ENCODE measurements around the gene CIAO2A.

The CIAO2A gene

DNA sequence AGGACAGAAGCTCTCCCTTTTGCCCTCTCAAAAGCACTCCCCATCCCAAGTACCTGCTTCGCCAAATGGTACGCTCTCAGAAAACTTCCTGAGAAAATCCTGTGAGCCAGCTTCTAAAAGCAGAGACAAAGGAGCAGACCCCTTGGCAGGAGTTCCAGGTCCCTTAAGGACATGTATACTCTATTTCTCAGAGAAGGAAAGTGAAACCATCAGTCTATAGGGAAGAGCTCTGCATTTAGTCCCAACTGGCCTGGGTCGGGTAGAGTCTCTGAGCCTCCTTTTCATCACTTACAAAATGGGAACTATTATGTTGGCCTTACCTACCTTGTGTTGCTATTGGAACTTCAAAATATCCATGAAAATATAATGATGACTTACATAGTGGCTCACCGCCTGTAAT, 67.0 kb downstream of the CIAO2A start:
- TF ChIP-seq, protein P1, sequence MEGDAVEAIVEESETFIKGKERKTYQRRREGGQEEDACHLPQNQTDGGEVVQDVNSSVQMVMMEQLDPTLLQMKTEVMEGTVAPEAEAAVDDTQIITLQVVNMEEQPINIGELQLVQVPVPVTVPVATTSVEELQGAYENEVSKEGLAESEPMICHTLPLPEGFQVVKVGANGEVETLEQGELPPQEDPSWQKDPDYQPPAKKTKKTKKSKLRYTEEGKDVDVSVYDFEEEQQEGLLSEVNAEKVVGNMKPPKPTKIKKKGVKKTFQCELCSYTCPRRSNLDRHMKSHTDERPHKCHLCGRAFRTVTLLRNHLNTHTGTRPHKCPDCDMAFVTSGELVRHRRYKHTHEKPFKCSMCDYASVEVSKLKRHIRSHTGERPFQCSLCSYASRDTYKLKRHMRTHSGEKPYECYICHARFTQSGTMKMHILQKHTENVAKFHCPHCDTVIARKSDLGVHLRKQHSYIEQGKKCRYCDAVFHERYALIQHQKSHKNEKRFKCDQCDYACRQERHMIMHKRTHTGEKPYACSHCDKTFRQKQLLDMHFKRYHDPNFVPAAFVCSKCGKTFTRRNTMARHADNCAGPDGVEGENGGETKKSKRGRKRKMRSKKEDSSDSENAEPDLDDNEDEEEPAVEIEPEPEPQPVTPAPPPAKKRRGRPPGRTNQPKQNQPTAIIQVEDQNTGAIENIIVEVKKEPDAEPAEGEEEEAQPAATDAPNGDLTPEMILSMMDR (conservative IDR thresholded peaks at IDR 0.05; ENCODE audit: low read depth, low read length) = no peak
- no peak for DNase-seq (ENCODE audit: low read depth)
- H3K4me3 ChIP-seq (ENCODE audit: low read length) = no peak overlapping the region

DNA sequence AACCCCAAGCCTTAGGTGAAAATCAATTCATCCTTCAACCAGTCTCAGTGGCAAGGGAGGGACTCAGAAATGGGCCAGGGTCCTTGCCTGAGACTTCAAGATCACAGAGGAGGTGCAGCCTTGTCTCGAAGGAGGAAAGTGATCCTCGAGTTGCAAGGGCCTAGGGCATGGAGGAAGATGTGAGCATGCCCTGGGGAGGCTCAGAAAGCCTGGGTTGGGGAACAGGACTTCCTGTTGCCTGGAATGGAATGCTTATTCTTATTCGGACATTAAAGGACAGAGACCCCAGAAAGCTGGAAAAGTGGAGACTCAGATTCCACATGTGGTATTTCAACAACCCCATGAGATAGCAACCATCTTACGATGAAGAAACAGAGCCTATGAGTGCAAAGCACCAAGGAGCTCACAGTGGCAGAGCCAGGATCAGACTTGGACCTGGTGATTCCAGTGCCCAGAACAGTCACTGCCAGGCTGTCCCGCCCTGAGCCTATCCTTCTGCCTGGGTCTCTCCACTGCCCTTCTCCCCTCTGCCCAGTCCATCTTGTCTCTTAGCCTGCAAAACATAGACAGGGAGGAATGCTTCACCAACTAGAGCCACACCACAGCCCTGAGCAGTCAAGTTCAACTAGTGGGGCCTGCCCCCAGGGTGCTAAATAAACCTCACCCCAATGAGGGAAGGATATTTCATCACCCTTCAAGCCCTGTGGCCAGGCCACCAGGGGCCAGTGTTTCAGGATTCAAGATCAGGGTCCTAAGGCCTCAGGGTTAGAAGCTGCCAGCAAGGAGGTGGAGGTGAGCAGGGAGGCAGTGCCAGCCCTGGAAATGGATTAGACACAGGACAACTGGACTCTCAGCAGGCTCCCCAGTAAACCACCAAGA, 69.2 kb downstream of the CIAO2A start:
- TF ChIP-seq, protein P1 (conservative IDR thresholded peaks at IDR 0.05; ENCODE audit: low read depth, low read length) = no peak
- no peak for DNase-seq (ENCODE audit: low read depth)
- no peak overlapping the region for H3K4me3 ChIP-seq (ENCODE audit: low read length)

DNA sequence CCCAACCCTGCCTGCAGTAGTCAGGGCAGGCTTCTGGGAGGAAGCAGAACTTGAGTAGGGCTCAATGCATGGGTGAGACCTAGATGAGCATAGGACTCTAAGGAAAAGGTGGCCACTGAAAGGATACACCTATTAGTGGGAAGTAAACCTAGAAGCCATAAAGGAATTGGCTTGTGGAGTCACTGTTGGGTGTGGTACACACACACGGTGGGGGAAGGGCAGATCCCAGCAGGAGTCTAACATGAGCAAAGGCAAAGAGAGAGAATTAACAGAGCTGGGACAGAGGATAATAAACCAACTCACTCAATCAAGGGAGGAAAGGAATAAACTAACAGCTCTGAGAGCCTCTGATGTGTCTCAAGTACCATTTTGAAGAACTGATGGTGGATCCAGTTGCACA, 70.4 kb downstream of the CIAO2A start:
- TF ChIP-seq, protein P1 (conservative IDR thresholded peaks at IDR 0.05; ENCODE audit: low read depth, low read length) = no peak
- DNase-seq (ENCODE audit: low read depth) = no peak
- H3K4me3 ChIP-seq (ENCODE audit: low read length) = no peak overlapping the region

DNA sequence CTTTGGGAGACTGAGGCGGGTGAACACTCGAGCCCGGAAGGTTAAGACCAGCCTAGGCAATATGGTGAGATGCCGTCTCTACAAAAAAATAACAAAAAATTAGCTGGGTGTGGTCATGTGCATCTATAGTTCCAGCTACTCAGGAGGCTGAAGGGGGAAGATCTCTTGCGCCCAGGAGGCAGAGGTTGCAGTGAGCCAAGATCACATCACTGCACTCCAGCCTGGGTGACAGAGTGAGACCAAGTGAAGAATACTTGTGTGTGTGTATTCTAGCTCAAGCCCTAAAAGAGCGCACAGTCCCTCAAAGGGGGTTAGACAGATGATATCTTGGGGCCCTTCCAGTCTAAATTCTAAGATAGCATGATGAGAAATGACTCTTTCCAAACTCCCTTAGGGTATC, 71.1 kb downstream of the CIAO2A start:
- TF ChIP-seq, protein P1 (conservative IDR thresholded peaks at IDR 0.05; ENCODE audit: low read depth, low read length) = no peak
- no peak for DNase-seq (ENCODE audit: low read depth)
- no peak overlapping the region for H3K4me3 ChIP-seq (ENCODE audit: low read length)

Data from retinal pigment epithelial cell (primary cell).